ENCODE data around the gene ZNF653. TPM values are rescaled to one million over a fixed set of nuclear protein-coding genes. Genes with fewer than 3 reads are reported as not detected.
A peak's percentile ranks its signal among the peaks of the same experiment; 100 is the strongest.

ZNF653 gene
- total and polyA plus RNA-seq, 9 of the 15 experiments (the other 6 are each of a cell fraction or from before 2014, with no cell fraction given) = 1.6 to 8.0 (median 4.2) TPM; not detected in 2

DNA sequence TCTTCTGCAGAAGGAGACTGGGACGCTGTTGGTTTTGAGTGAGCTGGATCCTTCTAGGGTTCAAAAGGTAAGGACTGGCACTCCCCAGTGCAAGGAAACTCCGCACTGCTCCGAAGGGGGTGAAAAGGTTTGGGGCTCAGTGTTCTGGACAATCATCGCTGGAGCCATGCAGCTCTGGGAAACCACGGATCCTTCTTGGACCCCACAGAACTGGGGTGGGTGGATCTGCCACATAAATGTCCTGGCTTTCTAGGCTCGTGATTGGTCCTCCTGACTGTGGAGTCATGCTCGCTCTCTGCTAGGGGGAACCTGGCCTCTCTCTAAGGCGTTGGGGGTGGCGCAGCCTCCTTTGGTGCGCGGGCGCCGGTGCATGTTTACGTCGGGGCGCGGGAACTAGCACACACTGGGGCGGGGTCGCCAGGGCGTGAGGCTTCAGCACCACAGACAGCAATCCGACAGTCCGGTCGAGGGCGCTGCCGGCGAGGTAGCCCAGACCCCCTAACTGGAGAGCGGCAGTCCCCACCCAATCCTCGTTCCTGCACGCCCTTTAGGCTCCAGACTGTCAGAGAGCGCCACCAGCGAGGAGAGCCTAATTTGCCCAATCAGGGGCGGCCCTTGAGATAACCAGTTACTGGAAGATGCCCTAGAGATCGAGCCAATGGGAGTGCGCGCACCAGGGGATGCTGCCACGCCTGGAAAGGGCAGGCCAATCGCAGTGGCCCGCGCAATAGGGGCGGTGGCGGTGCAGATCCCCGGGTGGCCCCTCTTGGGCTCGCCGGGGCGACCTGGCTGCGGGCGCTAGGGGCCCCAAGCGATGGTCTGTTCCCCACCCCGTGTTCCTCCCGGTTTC, 23.9 kb downstream of the ZNF653 start (continued):
- TF ChIP-seq, protein P1, sequence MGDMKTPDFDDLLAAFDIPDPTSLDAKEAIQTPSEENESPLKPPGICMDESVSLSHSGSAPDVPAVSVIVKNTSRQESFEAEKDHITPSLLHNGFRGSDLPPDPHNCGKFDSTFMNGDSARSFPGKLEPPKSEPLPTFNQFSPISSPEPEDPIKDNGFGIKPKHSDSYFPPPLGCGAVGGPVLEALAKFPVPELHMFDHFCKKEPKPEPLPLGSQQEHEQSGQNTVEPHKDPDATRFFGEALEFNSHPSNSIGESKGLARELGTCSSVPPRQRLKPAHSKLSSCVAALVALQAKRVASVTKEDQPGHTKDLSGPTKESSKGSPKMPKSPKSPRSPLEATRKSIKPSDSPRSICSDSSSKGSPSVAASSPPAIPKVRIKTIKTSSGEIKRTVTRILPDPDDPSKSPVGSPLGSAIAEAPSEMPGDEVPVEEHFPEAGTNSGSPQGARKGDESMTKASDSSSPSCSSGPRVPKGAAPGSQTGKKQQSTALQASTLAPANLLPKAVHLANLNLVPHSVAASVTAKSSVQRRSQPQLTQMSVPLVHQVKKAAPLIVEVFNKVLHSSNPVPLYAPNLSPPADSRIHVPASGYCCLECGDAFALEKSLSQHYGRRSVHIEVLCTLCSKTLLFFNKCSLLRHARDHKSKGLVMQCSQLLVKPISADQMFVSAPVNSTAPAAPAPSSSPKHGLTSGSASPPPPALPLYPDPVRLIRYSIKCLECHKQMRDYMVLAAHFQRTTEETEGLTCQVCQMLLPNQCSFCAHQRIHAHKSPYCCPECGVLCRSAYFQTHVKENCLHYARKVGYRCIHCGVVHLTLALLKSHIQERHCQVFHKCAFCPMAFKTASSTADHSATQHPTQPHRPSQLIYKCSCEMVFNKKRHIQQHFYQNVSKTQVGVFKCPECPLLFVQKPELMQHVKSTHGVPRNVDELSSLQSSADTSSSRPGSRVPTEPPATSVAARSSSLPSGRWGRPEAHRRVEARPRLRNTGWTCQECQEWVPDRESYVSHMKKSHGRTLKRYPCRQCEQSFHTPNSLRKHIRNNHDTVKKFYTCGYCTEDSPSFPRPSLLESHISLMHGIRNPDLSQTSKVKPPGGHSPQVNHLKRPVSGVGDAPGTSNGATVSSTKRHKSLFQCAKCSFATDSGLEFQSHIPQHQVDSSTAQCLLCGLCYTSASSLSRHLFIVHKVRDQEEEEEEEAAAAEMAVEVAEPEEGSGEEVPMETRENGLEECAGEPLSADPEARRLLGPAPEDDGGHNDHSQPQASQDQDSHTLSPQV (IDR thresholded peaks at IDR 0.05) = no peak
- TF ChIP-seq TAF7 (tag; IDR thresholded peaks at IDR 0.05) (no peak), HMGN3 (IDR thresholded peaks at IDR 0.05; ENCODE audit: borderline replicate concordance, extremely low read depth, insufficient read length, low read depth, low read length) (peak; percentile 37), NCOA4 (IDR thresholded peaks at IDR 0.05; ENCODE audit: partially characterized antibody) (no peak), ZNF134 (CRISPR knock-in tag; conservative IDR thresholded peaks at IDR 0.05) (no peak), MAFG (tag; conservative IDR thresholded peaks at IDR 0.05) (no peak), RCOR1 (IDR thresholded peaks at IDR 0.05; ENCODE audit: borderline replicate concordance in 1 of 2, low read depth in 2 of 2, low read length in 2 of 2) (peak in 1 of 2 experiments; percentile 93; a peak in 3 of 4 replicates), ATF1 (CRISPR knock-in tag; IDR thresholded peaks at IDR 0.05) (0 out of 2 replicates have a peak, but pooled peaks have one; percentile 16), ATF1 (tag; IDR thresholded peaks at IDR 0.05) (peak; percentile 80), CTBP1 (IDR thresholded peaks at IDR 0.05; ENCODE audit: borderline replicate concordance) (peak; percentile 94)
- TF ChIP-seq, protein P2, sequence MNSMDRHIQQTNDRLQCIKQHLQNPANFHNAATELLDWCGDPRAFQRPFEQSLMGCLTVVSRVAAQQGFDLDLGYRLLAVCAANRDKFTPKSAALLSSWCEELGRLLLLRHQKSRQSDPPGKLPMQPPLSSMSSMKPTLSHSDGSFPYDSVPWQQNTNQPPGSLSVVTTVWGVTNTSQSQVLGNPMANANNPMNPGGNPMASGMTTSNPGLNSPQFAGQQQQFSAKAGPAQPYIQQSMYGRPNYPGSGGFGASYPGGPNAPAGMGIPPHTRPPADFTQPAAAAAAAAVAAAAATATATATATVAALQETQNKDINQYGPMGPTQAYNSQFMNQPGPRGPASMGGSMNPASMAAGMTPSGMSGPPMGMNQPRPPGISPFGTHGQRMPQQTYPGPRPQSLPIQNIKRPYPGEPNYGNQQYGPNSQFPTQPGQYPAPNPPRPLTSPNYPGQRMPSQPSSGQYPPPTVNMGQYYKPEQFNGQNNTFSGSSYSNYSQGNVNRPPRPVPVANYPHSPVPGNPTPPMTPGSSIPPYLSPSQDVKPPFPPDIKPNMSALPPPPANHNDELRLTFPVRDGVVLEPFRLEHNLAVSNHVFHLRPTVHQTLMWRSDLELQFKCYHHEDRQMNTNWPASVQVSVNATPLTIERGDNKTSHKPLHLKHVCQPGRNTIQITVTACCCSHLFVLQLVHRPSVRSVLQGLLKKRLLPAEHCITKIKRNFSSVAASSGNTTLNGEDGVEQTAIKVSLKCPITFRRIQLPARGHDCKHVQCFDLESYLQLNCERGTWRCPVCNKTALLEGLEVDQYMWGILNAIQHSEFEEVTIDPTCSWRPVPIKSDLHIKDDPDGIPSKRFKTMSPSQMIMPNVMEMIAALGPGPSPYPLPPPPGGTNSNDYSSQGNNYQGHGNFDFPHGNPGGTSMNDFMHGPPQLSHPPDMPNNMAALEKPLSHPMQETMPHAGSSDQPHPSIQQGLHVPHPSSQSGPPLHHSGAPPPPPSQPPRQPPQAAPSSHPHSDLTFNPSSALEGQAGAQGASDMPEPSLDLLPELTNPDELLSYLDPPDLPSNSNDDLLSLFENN (IDR thresholded peaks at IDR 0.05; ENCODE audit: low read depth in 2 of 2, low read length in 2 of 2) = no peak
- TF ChIP-seq, protein P3, sequence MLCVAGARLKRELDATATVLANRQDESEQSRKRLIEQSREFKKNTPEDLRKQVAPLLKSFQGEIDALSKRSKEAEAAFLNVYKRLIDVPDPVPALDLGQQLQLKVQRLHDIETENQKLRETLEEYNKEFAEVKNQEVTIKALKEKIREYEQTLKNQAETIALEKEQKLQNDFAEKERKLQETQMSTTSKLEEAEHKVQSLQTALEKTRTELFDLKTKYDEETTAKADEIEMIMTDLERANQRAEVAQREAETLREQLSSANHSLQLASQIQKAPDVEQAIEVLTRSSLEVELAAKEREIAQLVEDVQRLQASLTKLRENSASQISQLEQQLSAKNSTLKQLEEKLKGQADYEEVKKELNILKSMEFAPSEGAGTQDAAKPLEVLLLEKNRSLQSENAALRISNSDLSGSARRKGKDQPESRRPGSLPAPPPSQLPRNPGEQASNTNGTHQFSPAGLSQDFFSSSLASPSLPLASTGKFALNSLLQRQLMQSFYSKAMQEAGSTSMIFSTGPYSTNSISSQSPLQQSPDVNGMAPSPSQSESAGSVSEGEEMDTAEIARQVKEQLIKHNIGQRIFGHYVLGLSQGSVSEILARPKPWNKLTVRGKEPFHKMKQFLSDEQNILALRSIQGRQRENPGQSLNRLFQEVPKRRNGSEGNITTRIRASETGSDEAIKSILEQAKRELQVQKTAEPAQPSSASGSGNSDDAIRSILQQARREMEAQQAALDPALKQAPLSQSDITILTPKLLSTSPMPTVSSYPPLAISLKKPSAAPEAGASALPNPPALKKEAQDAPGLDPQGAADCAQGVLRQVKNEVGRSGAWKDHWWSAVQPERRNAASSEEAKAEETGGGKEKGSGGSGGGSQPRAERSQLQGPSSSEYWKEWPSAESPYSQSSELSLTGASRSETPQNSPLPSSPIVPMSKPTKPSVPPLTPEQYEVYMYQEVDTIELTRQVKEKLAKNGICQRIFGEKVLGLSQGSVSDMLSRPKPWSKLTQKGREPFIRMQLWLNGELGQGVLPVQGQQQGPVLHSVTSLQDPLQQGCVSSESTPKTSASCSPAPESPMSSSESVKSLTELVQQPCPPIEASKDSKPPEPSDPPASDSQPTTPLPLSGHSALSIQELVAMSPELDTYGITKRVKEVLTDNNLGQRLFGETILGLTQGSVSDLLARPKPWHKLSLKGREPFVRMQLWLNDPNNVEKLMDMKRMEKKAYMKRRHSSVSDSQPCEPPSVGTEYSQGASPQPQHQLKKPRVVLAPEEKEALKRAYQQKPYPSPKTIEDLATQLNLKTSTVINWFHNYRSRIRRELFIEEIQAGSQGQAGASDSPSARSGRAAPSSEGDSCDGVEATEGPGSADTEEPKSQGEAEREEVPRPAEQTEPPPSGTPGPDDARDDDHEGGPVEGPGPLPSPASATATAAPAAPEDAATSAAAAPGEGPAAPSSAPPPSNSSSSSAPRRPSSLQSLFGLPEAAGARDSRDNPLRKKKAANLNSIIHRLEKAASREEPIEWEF (CRISPR knock-in tag; IDR thresholded peaks at IDR 0.05) = no peak

All from K562 (cell line).